ENCODE results near the gene VIPR2.
"Not testable (repeated sequence)": the region's sequence is repeated elsewhere in the genome, so short reads cannot be mapped to it uniquely, and the experiment has no call there.

Gene VIPR2

DNA sequence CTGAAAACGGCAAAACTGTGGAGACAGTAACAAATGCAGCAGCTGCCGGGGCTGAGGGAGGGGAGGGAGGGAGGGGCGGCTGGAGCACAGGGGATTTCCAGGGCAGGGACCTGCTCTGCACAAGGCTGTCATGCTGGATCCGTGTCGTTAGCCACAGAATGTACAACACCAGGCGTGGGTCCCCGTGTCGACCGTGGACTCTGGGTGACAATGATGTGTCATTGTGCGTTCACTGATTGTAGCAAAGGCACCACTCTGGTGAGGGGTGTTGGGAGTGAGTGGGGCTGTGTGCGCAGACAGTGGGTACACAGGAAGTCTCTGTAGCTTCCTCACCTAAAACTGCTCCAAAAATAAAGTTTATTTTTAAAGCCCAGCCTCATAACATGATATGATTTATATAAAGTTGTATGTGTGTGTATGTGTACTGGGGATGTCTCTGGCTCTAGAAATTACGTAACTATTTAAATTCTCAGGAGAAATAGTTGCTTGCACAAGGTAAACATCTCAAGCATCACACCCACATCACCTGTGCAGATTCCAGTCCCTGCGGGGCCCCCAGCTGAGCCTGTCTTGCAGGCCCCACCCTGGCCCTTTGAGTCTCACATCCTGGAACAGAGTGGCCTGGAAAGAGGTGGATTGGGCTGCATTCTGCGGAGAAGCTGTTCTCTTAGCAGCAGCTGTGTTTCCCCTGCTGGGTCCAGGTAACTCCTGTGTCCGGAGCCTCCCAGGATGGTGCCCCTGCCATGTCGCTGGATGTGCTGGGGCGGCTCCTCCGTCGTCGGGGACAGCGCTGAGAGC lies 152.6 kb downstream of the VIPR2 start:
- DNase-seq (ENCODE audit: insufficient read length, low spot score) (no peak), FAIRE-seq (no peak)
- no peak for TF ChIP-seq POLR2A (IDR thresholded peaks at IDR 0.05; ENCODE audit: low read depth, low read length)

DNA sequence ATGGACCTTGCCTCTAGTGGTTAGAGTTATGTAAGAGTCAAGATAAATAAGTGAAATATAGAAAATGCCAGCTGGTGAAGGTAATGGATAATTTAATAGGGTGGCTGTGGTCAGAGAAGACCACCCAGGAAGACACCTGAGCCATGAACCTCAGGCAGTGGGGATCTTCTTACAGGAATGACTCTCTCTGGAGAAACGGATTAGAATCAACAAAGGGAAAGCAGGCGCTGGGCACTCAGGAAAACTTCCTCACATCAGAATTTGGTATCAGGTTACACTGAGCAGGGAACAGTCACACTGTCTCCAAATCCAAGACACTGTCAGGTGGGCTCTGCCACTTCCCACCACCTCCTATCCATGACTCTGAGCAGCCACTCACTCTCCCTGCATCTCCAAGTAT lies 155.7 kb downstream of the VIPR2 start:
- DNase-seq (ENCODE audit: insufficient read length, low spot score) (no peak), FAIRE-seq (no peak)
- no peak for TF ChIP-seq POLR2A (IDR thresholded peaks at IDR 0.05; ENCODE audit: low read depth, low read length)

DNA sequence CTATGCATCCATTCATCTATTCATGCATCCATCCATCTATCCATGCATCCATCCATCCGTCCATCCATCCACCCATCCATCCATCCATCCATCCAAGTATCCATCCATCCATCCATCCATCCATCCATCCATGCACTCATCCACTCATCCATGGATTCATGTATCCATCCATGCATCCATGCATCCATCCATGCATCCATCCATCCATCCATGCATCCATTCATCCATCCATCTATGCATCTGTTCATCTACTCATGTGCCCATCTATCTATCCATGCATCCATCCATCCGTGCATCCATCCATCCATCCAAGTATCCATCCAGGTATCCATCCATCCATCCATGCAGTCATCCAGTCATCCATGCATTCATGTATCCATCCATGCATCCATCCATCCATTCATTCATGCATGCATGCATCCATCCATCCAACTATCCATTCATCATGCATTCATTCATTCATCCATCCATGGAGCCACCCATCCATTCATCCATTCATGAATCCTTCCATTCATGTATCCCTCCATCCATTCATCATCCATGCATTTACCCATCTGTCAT lies 156.3 kb downstream of the VIPR2 start:
- no peak for FAIRE-seq
- no peak for TF ChIP-seq POLR2A (IDR thresholded peaks at IDR 0.05; ENCODE audit: low read depth, low read length)
- no peak for DNase-seq (ENCODE audit: insufficient read length, low spot score)

DNA sequence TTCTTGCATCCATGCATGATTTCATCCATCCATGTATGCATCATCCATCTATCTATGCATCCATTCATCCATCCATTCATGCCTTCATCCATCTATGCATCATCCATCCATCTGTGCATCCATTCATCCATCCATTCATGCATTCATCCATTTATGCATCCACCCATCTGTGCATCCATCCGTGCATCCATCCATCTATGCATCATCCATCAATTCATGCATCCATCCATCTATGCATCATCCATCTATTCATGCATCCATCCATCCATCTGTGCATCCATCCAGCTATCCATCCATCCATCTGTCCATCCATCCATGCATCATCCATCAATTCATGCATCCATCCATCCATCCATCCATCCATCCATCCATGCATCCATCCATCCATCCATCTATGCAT lies 157.0 kb downstream of the VIPR2 start:
- TF ChIP-seq POLR2A (IDR thresholded peaks at IDR 0.05; ENCODE audit: low read depth, low read length), result no peak
- FAIRE-seq (no peak), DNase-seq (ENCODE audit: insufficient read length, low spot score) (no peak)

DNA sequence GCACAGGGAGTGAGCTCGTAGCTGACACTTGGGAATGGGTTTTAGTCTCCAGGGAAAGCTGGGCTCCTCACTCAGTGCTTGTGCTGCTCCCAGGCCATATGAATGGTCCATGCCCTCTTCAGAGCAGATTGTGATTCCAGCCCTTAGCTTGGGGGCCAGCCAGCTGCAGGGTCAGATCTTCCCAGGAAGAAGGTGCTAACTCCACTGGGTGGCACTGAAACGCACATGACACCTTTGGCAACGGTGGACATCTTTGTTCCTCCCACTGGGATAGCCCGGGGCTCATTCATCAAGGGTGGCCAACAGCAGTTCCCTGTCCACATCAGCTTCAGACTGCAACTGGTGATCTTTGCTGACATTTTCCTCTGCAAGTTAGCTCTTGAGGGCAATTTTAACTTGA lies 159.1 kb downstream of the VIPR2 start:
- no peak for FAIRE-seq
- no peak for DNase-seq (ENCODE audit: insufficient read length, low spot score)
- TF ChIP-seq POLR2A (IDR thresholded peaks at IDR 0.05; ENCODE audit: low read depth, low read length), result no peak

DNA sequence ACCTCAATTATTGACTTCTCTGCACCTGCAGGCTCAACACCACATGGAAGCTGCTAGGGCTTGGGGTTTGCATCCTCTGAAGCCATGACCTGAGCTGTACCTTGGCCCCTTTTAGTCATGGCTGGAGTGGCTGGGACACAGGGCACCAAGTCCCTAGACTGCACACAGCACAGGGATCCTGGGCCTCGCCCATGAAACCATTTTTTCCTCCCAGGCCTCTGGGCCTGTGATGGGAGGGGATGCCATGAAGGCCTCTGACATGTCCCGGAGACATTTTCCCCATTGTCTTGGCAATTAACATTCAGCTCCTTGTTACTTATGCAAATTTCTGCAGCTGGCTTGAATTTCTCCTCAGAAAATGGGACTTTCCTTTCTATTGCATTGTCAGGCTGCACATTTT lies 160.7 kb downstream of the VIPR2 start:
- not testable (repeated sequence) for DNase-seq (ENCODE audit: insufficient read length, low spot score); FAIRE-seq

DNA sequence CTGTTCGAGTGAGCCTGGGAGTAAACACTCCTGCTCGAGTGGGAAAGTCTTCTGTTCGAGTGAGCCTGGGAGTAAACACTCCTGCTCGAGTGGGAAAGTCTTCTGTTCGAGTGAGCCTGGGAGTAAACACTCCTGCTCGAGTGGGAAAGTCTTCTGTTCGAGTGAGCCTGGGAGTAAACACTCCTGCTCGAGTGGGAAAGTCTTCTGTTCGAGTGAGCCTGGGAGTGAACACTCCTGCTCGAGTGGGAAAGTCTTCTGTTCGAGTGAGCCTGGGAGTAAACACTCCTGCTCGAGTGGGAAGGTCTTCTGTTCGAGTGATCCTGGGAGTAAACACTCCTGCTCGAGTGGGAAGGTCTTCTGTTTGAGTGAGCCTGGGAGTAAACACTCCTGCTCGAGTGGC lies 162.6 kb downstream of the VIPR2 start:
- FAIRE-seq; DNase-seq (ENCODE audit: insufficient read length, low spot score): not testable (repeated sequence)

DNA sequence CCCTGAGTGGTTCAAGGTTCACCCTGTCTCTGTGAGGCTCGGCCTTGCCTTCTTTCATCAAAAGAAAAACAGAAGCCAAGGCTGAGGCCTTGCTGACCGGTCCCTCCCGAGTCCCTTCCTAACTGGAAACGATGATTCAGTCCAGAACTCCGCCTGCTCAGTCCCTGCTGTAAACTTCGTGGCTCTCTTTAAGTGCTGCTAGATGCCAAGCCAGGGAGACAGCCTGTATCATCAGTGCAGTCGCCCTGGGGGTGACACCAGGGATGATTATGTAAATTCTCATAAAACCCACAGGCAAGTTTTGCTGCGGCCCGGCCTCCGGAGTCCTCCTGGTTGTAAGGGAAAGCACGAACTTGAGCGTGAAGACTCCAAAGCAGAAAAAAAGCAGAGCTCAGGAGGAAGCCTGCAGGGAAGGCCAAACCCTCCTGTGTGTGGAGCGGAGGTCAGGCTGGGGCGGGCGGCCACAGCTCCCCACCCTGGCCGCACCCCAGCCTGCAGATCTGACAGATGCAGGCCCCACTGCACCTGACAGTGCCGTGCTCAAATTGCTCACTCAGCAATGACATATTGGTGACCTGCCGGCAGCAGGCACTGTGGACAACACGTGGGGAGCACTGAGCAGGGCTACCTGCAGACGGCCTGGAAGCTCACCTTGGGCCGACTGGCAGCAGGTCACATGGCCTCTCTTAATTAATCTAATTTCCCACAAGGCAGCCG lies 164.9 kb downstream of the VIPR2 start:
- TF ChIP-seq POLR2A (IDR thresholded peaks at IDR 0.05; ENCODE audit: low read depth, low read length), result no peak
- no peak for FAIRE-seq

DNA sequence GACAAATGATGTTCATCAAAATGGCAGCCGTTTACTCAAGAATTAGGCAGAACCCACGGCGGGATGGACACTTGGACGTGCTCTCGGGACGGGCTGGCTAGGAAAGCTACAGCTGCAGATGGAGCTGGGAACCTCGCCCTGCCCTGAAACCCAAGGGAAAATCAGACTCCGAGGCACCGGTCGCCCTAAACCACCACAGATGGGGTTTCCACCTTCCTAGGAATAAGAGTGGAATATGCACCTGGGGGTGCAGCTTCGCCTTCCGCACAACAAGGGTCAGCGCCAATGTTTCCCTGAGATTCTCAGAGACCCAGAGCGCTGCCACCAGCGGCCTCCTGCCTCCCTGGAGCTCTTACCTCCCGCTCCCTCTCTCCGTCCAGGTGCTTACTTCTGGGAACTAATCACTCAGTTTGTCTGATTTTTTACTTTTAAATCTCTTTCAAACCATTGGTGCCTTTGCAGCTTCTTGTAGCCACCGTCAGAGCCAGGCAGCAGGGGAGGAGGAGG lies 165.6 kb downstream of the VIPR2 start:
- TF ChIP-seq POLR2A (IDR thresholded peaks at IDR 0.05; ENCODE audit: low read depth, low read length), result no peak
- DNase-seq (ENCODE audit: insufficient read length, low spot score) (no peak), FAIRE-seq (no peak)

More for the DNA sequence above, 164.9 kb downstream of the VIPR2 start:
- no peak for DNase-seq (ENCODE audit: insufficient read length, low spot score)
